PFSK-1 (cell line): Measurements from ENCODE around the gene GDPD3.

Source experiments
- FOXP2 ChIP-seq: optimal IDR thresholded peaks from 2 replicates; pipeline ENCODE3; 2011; ENCODE audit warnings: borderline replicate concordance, control low read depth, inconsistent platforms; ENCODE audit not compliant: insufficient read depth; ENCODE audit errors: extremely low read length, extremely low read depth
- POLR2AphosphoS5 ChIP-seq: IDR thresholded peaks from 2 replicates; pipeline ENCODE4 v1.6.1; 2012; ENCODE audit warnings: low read depth, mild to moderate bottlenecking, control low read depth, low read length, moderate library complexity
- TAF1 ChIP-seq: IDR thresholded peaks from 2 replicates; pipeline ENCODE4 v1.6.1; 2012; ENCODE audit warnings: low read length, control low read depth, borderline replicate concordance; ENCODE audit not compliant: insufficient read depth

- TF ChIP-seq POLR2AphosphoS5 (no peak), TAF1 (no peak), FOXP2 (no peak)
These were observed 5.1 kb downstream of the GDPD3 start for GRCh38 chr16:30108059-30108850.
